ENCODE results near the gene NRGN. TPM values are rescaled to one million over a fixed set of nuclear protein-coding genes. Genes with fewer than 3 reads are reported as not detected.
A peak's percentile ranks its signal among the peaks of the same experiment; 100 is the strongest.

NRGN gene
- total RNA-seq, 1 donor from 2014 or later, result 17.0 TPM

GRCh38 chr11:124719534-124719933, 20.2 kb upstream of the NRGN start:
- Mint-ChIP-seq H3K27me3 (ENCODE audit: unreplicated experiment) (peaks cover 19% of the 10 kb centered on the region), H3K4me3 (ENCODE audit: unreplicated experiment) (no peak overlapping the region), H3K9me3 (ENCODE audit: unreplicated experiment) (no peaks in the 10 kb centered on the region), H3K36me3 (ENCODE audit: low read depth, unreplicated experiment) (no peaks in the 10 kb centered on the region), H3K4me1 (ENCODE audit: unreplicated experiment) (peaks cover 35% of the 10 kb centered on the region), H3K27ac (ENCODE audit: unreplicated experiment) (no peak overlapping the region)
- no peak for DNase-seq (ENCODE audit: low spot score)
- TF ChIP-seq, protein P1, sequence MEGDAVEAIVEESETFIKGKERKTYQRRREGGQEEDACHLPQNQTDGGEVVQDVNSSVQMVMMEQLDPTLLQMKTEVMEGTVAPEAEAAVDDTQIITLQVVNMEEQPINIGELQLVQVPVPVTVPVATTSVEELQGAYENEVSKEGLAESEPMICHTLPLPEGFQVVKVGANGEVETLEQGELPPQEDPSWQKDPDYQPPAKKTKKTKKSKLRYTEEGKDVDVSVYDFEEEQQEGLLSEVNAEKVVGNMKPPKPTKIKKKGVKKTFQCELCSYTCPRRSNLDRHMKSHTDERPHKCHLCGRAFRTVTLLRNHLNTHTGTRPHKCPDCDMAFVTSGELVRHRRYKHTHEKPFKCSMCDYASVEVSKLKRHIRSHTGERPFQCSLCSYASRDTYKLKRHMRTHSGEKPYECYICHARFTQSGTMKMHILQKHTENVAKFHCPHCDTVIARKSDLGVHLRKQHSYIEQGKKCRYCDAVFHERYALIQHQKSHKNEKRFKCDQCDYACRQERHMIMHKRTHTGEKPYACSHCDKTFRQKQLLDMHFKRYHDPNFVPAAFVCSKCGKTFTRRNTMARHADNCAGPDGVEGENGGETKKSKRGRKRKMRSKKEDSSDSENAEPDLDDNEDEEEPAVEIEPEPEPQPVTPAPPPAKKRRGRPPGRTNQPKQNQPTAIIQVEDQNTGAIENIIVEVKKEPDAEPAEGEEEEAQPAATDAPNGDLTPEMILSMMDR (IDR thresholded peaks at IDR 0.05; ENCODE audit: unreplicated experiment), result no peak

GRCh38 chr11:124722176-124722575, 17.6 kb upstream of the NRGN start:
- Mint-ChIP-seq H3K4me3 (ENCODE audit: unreplicated experiment) (no peak overlapping the region), H3K4me1 (ENCODE audit: unreplicated experiment) (peaks cover 52% of the 10 kb centered on the region), H3K36me3 (ENCODE audit: low read depth, unreplicated experiment) (peaks cover 4% of the 10 kb centered on the region), H3K27ac (ENCODE audit: unreplicated experiment) (no peak overlapping the region), H3K27me3 (ENCODE audit: unreplicated experiment) (peaks cover 27% of the 10 kb centered on the region), H3K9me3 (ENCODE audit: unreplicated experiment) (no peaks in the 10 kb centered on the region)
- TF ChIP-seq, protein P1 (IDR thresholded peaks at IDR 0.05; ENCODE audit: unreplicated experiment), result no peak
- no peak for DNase-seq (ENCODE audit: low spot score)

- TF ChIP-seq, protein P1 (IDR thresholded peaks at IDR 0.05; ENCODE audit: unreplicated experiment), result no peak
- no peak overlapping the region for H3K27ac Mint-ChIP-seq (ENCODE audit: unreplicated experiment)
- no peak overlapping the region for H3K4me3 Mint-ChIP-seq (ENCODE audit: unreplicated experiment)
- H3K4me1 Mint-ChIP-seq (ENCODE audit: unreplicated experiment), result peaks cover 40% of the 10 kb centered on the region
- no peaks in the 10 kb centered on the region for H3K9me3 Mint-ChIP-seq (ENCODE audit: unreplicated experiment)
- H3K27me3 Mint-ChIP-seq (ENCODE audit: unreplicated experiment), result peaks cover 15% of the 10 kb centered on the region
- H3K36me3 Mint-ChIP-seq (ENCODE audit: low read depth, unreplicated experiment), result peaks cover 4% of the 10 kb centered on the region
- DNase-seq (ENCODE audit: low spot score), result no peak
Observed at GRCh38 chr11:124724979-124725718, 14.6 kb upstream of the NRGN start.

- peaks cover 4% of the 10 kb centered on the region for H3K36me3 Mint-ChIP-seq (ENCODE audit: low read depth, unreplicated experiment)
- H3K27me3 Mint-ChIP-seq (ENCODE audit: unreplicated experiment), result peaks cover 15% of the 10 kb centered on the region
- TF ChIP-seq, protein P1 (IDR thresholded peaks at IDR 0.05; ENCODE audit: unreplicated experiment), result no peak
- H3K4me1 Mint-ChIP-seq (ENCODE audit: unreplicated experiment), result peaks cover 40% of the 10 kb centered on the region
- no peak for DNase-seq (ENCODE audit: low spot score)
- no peaks in the 10 kb centered on the region for H3K9me3 Mint-ChIP-seq (ENCODE audit: unreplicated experiment)
- peak overlapping the region; percentile 18 for H3K4me3 Mint-ChIP-seq (ENCODE audit: unreplicated experiment)
- H3K27ac Mint-ChIP-seq (ENCODE audit: unreplicated experiment), result peak overlapping the region; percentile 37
Observed at GRCh38 chr11:124725719-124726105, 14.0 kb upstream of the NRGN start.

- Mint-ChIP-seq H3K4me1 (ENCODE audit: unreplicated experiment) (peaks cover 32% of the 10 kb centered on the region), H3K27ac (ENCODE audit: unreplicated experiment) (no peak overlapping the region), H3K9me3 (ENCODE audit: unreplicated experiment) (no peaks in the 10 kb centered on the region), H3K27me3 (ENCODE audit: unreplicated experiment) (peaks cover 13% of the 10 kb centered on the region), H3K4me3 (ENCODE audit: unreplicated experiment) (no peak overlapping the region), H3K36me3 (ENCODE audit: low read depth, unreplicated experiment) (peaks cover 4% of the 10 kb centered on the region)
- DNase-seq (ENCODE audit: low spot score), result no peak
- TF ChIP-seq, protein P1 (IDR thresholded peaks at IDR 0.05; ENCODE audit: unreplicated experiment), result no peak
Observed at GRCh38 chr11:124727474-124727873, 12.3 kb upstream of the NRGN start.

Measured in endothelial cell (in vitro differentiated cells).